GM19240 (cell line): ENCODE measurements around the gene PLXNB3.

ENCODE experiments used
- DNase-seq: peaks from one replicate; pipeline ENCODE4 v3.0.0; 2011; ENCODE audit warnings: low spot score; ENCODE audit not compliant: insufficient read length

Gene PLXNB3

GRCh38 chrX:153791104-153791852 is 27.2 kb downstream of the PLXNB3 start:
- DNase-seq, result no peak

GRCh38 chrX:153792368-153792767 is 28.3 kb downstream of the PLXNB3 start:
- no peak for DNase-seq

- DNase-seq, result no peak
These were observed 29.2 kb downstream of the PLXNB3 start for GRCh38 chrX:153793291-153793690.

GRCh38 chrX:153794018-153794896 is 30.2 kb downstream of the PLXNB3 start, which contains the start of the genes IDH3G and SSR4:
Gene IDH3G (minus strand): TSS chrX:153794375. CDS start chrX:153794326, 49 bp downstream.
Gene SSR4 (plus strand): TSS chrX:153794668. CDS start chrX:153794688, 20 bp downstream.
- peak; percentile 98 for DNase-seq

- no peak for DNase-seq
These were observed 31.1 kb downstream of the PLXNB3 start for GRCh38 chrX:153794897-153795816.

GRCh38 chrX:153797415-153798015 is 33.5 kb downstream of the PLXNB3 start:
- no peak for DNase-seq

- DNase-seq, result no peak
These were observed 35.3 kb downstream of the PLXNB3 start for GRCh38 chrX:153799326-153799725.

GRCh38 chrX:153800177-153800722 is 36.2 kb downstream of the PLXNB3 start:
- DNase-seq, result no peak

- no peak for DNase-seq
These were observed 36.7 kb downstream of the PLXNB3 start for GRCh38 chrX:153800746-153801145.

GRCh38 chrX:153801669-153802068 is 37.6 kb downstream of the PLXNB3 start:
- DNase-seq, result no peak

GRCh38 chrX:153802513-153803045 is 38.5 kb downstream of the PLXNB3 start:
- no peak for DNase-seq

- no peak for DNase-seq
These were observed 39.4 kb downstream of the PLXNB3 start for GRCh38 chrX:153803211-153804099.

GRCh38 chrX:153804100-153804595 is 40.1 kb downstream of the PLXNB3 start:
- DNase-seq, result no peak

- DNase-seq, result no peak
These were observed 40.6 kb downstream of the PLXNB3 start for GRCh38 chrX:153804621-153805020.

- DNase-seq, result no peak
These were observed 41.4 kb downstream of the PLXNB3 start for GRCh38 chrX:153805436-153805835.

- DNase-seq, result no peak
These were observed 43.0 kb downstream of the PLXNB3 start for GRCh38 chrX:153806999-153807575.

- DNase-seq, result no peak
These were observed 43.9 kb downstream of the PLXNB3 start for GRCh38 chrX:153807976-153808375.

GRCh38 chrX:153812220-153812619 is 48.2 kb downstream of the PLXNB3 start:
- DNase-seq, result no peak

GRCh38 chrX:153813161-153813560 is 49.1 kb downstream of the PLXNB3 start:
- no peak for DNase-seq
